Measurements from ENCODE around the gene DENND1A.

DENND1A gene

GRCh38 chr9:123453831-123454321 is 476.1 kb downstream of the DENND1A start:
- Histone ChIP-seq H3K4me1 (ENCODE audit: insufficient read depth, insufficient read length) (peaks cover 18% of the 10 kb centered on the region), H3K36me3 (ENCODE audit: insufficient read depth, insufficient read length, low read length) (no peaks in the 10 kb centered on the region), H3K4me3 (ENCODE audit: insufficient read length, low read depth) (no peak overlapping the region), H3K9me3 (ENCODE audit: insufficient read depth, low read length) (no peaks in the 10 kb centered on the region), H3K27me3 (ENCODE audit: insufficient read depth, insufficient read length) (no peaks in the 10 kb centered on the region), H3K9ac (ENCODE audit: insufficient read length, low read depth) (no peak overlapping the region)
- DNase-seq (ENCODE audit: low read depth, low spot score): no peak
- no peak for TF ChIP-seq SUZ12 (IDR thresholded peaks at IDR 0.05; ENCODE audit: extremely low read depth, insufficient read depth, insufficient read length)
- TF ChIP-seq ZNF274 (IDR thresholded peaks at IDR 0.05; ENCODE audit: low read depth, low read length): no peak
- no peak for TF ChIP-seq YY1 (IDR thresholded peaks at IDR 0.05; ENCODE audit: insufficient read depth, insufficient read length)

GRCh38 chr9:123453076-123453667 is 476.8 kb downstream of the DENND1A start:
- no peaks in the 10 kb centered on the region for H3K36me3 ChIP-seq (ENCODE audit: insufficient read depth, insufficient read length, low read length)
- no peak for DNase-seq (ENCODE audit: low read depth, low spot score)
- no peaks in the 10 kb centered on the region for H3K9me3 ChIP-seq (ENCODE audit: insufficient read depth, low read length)
- no peak overlapping the region for H3K9ac ChIP-seq (ENCODE audit: insufficient read length, low read depth)
- no peak overlapping the region for H3K4me3 ChIP-seq (ENCODE audit: insufficient read length, low read depth)
- TF ChIP-seq ZNF274 (IDR thresholded peaks at IDR 0.05; ENCODE audit: low read depth, low read length) (no peak), SUZ12 (IDR thresholded peaks at IDR 0.05; ENCODE audit: extremely low read depth, insufficient read depth, insufficient read length) (no peak), YY1 (IDR thresholded peaks at IDR 0.05; ENCODE audit: insufficient read depth, insufficient read length) (no peak)
- H3K4me1 ChIP-seq (ENCODE audit: insufficient read depth, insufficient read length): peaks cover 20% of the 10 kb centered on the region
- no peaks in the 10 kb centered on the region for H3K27me3 ChIP-seq (ENCODE audit: insufficient read depth, insufficient read length)

DNA sequence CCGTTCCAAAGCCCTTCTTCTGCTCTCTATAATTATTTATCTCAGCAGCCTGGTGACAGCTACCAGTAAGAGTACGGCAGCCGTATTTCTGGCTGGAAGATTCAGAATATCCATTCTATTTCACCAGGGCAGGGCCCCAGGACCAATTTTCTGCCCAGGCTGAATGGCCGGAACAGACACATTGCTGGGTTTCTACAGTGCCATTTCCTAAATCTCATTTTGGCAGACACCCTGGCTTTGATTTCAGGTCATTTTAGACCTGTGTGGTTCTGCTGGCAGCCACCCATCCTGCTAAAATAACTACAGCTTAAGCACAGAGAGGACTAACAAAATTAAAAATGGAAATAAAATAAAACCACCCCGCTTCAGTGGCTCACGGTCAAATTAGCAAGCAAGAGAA is 478.9 kb downstream of the DENND1A start:
- Histone ChIP-seq H3K4me3 (ENCODE audit: insufficient read length, low read depth) (no peak overlapping the region), H3K36me3 (ENCODE audit: insufficient read depth, insufficient read length, low read length) (no peaks in the 10 kb centered on the region), H3K4me1 (ENCODE audit: insufficient read depth, insufficient read length) (peaks cover 20% of the 10 kb centered on the region), H3K9ac (ENCODE audit: insufficient read length, low read depth) (no peak overlapping the region), H3K9me3 (ENCODE audit: insufficient read depth, low read length) (no peaks in the 10 kb centered on the region), H3K27me3 (ENCODE audit: insufficient read depth, insufficient read length) (no peaks in the 10 kb centered on the region)
- DNase-seq (ENCODE audit: low read depth, low spot score): no peak
- no peak for TF ChIP-seq ZNF274 (IDR thresholded peaks at IDR 0.05; ENCODE audit: low read depth, low read length)
- no peak for TF ChIP-seq SUZ12 (IDR thresholded peaks at IDR 0.05; ENCODE audit: extremely low read depth, insufficient read depth, insufficient read length)

GRCh38 chr9:123450098-123450770 is 479.7 kb downstream of the DENND1A start:
- no peaks in the 10 kb centered on the region for H3K36me3 ChIP-seq (ENCODE audit: insufficient read depth, insufficient read length, low read length)
- TF ChIP-seq SUZ12 (IDR thresholded peaks at IDR 0.05; ENCODE audit: extremely low read depth, insufficient read depth, insufficient read length): no peak
- TF ChIP-seq YY1 (IDR thresholded peaks at IDR 0.05; ENCODE audit: insufficient read depth, insufficient read length): no peak
- no peak for TF ChIP-seq ZNF274 (IDR thresholded peaks at IDR 0.05; ENCODE audit: low read depth, low read length)

DNA sequence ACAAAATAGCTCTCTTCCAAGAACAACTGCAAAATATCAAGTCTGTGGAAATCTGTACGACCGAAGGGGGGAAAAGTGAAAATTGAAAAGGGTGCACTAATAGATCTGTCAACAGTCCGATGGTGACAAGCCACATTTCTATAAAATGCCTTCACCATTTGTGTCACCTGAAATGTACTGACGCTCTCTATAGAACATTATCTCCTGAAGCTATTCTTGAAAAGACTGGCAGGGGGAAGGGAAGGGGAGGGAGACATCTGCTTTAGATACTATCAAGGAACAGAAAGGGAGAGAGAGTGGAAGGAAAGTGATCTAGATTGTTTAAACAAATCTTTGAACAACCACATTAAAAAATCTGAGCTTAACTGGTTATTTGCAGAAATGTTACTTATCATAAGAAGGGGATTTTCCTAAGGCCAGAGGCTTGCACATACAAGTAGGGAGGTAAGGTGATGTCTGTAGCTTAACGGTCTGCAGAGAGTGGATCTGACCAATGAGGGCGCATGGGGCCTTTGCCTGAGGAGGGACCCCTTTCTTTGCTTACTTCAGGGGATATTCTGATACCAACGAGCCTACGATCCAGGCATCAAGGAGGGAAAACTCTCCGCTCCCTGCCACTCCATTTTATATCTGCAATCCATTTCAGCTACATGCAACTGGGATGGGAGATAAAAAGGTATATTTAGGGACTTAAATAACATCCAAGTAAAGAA is 481.8 kb downstream of the DENND1A start:
- H3K27me3 ChIP-seq (ENCODE audit: insufficient read depth, insufficient read length): no peaks in the 10 kb centered on the region
- H3K9me3 ChIP-seq (ENCODE audit: insufficient read depth, low read length): no peaks in the 10 kb centered on the region
- DNase-seq (ENCODE audit: low read depth, low spot score): no peak
- H3K9ac ChIP-seq (ENCODE audit: insufficient read length, low read depth): no peak overlapping the region
- no peak overlapping the region for H3K4me3 ChIP-seq (ENCODE audit: insufficient read length, low read depth)
- no peaks in the 10 kb centered on the region for H3K36me3 ChIP-seq (ENCODE audit: insufficient read depth, insufficient read length, low read length)
- peaks cover 14% of the 10 kb centered on the region for H3K4me1 ChIP-seq (ENCODE audit: insufficient read depth, insufficient read length)
- TF ChIP-seq SUZ12 (IDR thresholded peaks at IDR 0.05; ENCODE audit: extremely low read depth, insufficient read depth, insufficient read length): no peak
- TF ChIP-seq YY1 (IDR thresholded peaks at IDR 0.05; ENCODE audit: insufficient read depth, insufficient read length): no peak
- no peak for TF ChIP-seq ZNF274 (IDR thresholded peaks at IDR 0.05; ENCODE audit: low read depth, low read length)

More at GRCh38 chr9:123450098-123450770, 479.7 kb downstream of the DENND1A start:
- Histone ChIP-seq H3K4me3 (ENCODE audit: insufficient read length, low read depth) (no peak overlapping the region), H3K4me1 (ENCODE audit: insufficient read depth, insufficient read length) (peaks cover 19% of the 10 kb centered on the region), H3K27me3 (ENCODE audit: insufficient read depth, insufficient read length) (no peaks in the 10 kb centered on the region), H3K9me3 (ENCODE audit: insufficient read depth, low read length) (no peaks in the 10 kb centered on the region), H3K9ac (ENCODE audit: insufficient read length, low read depth) (no peak overlapping the region)
- no peak for DNase-seq (ENCODE audit: low read depth, low spot score)

DNA sequence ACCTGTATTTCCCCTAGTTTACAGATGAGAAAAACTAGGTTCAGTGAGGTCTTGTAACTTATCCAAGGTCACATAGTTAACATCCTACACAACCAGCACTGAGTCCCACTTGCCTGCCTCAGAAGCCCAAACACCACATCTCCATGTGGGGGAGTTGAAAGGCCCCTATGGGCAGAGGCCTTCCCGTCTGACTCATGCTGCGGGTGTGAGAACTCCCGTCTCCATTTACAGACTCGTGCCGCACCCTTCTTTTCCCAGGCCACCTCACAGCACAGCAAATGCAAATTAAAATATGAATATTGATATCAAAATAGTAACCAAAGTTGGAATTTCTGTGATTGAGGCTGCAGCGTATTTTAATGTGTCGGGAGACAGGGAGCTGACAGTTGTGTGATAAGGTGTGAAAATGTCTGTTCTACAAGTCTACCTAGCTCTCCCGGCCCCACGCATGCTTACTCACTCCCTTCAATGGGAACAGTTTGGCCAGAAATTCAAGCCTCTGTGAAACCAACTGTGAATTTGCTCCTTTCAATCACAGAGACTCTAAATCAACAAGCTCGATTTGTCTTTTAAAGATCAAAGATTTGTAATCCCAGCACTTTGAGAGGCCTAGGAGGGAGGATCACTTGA is 483.8 kb downstream of the DENND1A start:
- Histone ChIP-seq H3K27me3 (ENCODE audit: insufficient read depth, insufficient read length) (no peaks in the 10 kb centered on the region), H3K4me1 (ENCODE audit: insufficient read depth, insufficient read length) (peaks cover 12% of the 10 kb centered on the region), H3K36me3 (ENCODE audit: insufficient read depth, insufficient read length, low read length) (no peaks in the 10 kb centered on the region), H3K9ac (ENCODE audit: insufficient read length, low read depth) (no peak overlapping the region), H3K4me3 (ENCODE audit: insufficient read length, low read depth) (no peak overlapping the region), H3K9me3 (ENCODE audit: insufficient read depth, low read length) (no peaks in the 10 kb centered on the region)
- DNase-seq (ENCODE audit: low read depth, low spot score): no peak
- TF ChIP-seq YY1 (IDR thresholded peaks at IDR 0.05; ENCODE audit: insufficient read depth, insufficient read length): no peak
- TF ChIP-seq SUZ12 (IDR thresholded peaks at IDR 0.05; ENCODE audit: extremely low read depth, insufficient read depth, insufficient read length): no peak
- no peak for TF ChIP-seq ZNF274 (IDR thresholded peaks at IDR 0.05; ENCODE audit: low read depth, low read length)

Data from NT2/D1 (cell line).